GM12892 (cell line): ENCODE data around the gene LRMDA.

Experiments
- POLR2A ChIP-seq: IDR thresholded peaks from 2 replicates; pipeline ENCODE4 v1.6.1; 2011; ENCODE audit warnings: low read depth, low read length, control low read depth
- POLR2AphosphoS5 ChIP-seq: IDR thresholded peaks from 2 replicates; pipeline ENCODE4 v1.6.1; 2011; ENCODE audit warnings: low read depth, low read length, control low read depth

DNA sequence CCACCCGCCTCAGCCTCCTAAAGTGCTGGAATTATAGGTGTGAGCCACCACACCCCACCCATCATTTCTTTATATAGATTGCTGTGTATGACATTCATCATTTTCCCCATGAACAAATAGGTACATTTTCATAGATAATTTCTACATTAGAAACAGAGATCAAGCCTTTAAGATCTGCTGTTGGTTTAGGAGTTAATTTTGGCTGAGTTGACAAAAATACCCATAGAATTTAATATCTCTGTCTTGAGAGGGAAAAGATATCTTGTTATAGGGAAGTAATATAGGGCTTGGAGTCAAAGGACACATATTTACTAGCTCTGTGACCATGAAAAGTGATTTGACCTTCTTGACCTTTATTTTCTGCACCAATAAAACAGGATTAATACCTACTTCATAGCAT lies 51.8 kb downstream of the LRMDA start:
- TF ChIP-seq POLR2AphosphoS5 (no peak), POLR2A (no peak)
